ENCODE measurements around the gene ATRNL1.

- no peak for TF ChIP-seq CTCF (IDR thresholded peaks at IDR 0.05; ENCODE audit: borderline replicate concordance, extremely low read depth, low read length, poor library complexity, severe bottlenecking)
- TF ChIP-seq EZH2 (IDR thresholded peaks at IDR 0.05; ENCODE audit: borderline replicate concordance, low read depth, low read length, severe bottlenecking) = no peak
Measured at GRCh38 chr10:115173915-115174443, 80.8 kb downstream of the ATRNL1 start.
